ENCODE measurements around the gene BCKDK. TPM values are rescaled to one million over a fixed set of nuclear protein-coding genes. Genes with fewer than 3 reads are reported as not detected.

The BCKDK gene
- total RNA-seq, 1 donor from 2014 or later, result 85.8 TPM

GRCh38 chr16:31105677-31106213 lies 2.4 kb upstream of the BCKDK start:
- TF ChIP-seq CTCF (IDR thresholded peaks at IDR 0.05), result peak; percentile 77 to 91 (median 84)
- peak in 1 of 2 donors; percentile 93 for DNase-seq (ENCODE audit: low spot score in 2 of 2)
- H3K36me3 ChIP-seq, result peaks cover 12 to 13% of the 10 kb centered on the region in 2 donors
- H3K27me3 ChIP-seq, result no peaks in the 10 kb centered on the region
- peak overlapping the region; percentile 25 to 53 for H3K4me3 ChIP-seq
- peaks cover 9 to 17% of the 10 kb centered on the region in 2 donors for H3K4me1 ChIP-seq
- no peaks in the 10 kb centered on the region for H3K9me3 ChIP-seq
- peak overlapping the region; percentile 1 to 59 for H3K27ac ChIP-seq
- intact Hi-C loops (cut with DNase I), result loop anchor here (5.0 kb wide), 1 partner anchor 77 kb away; the partner anchor contains the start of gene FUS

- Histone ChIP-seq H3K27ac (no peak overlapping the region), H3K4me3 (no peak overlapping the region), H3K9me3 (no peaks in the 10 kb centered on the region), H3K36me3 (peaks cover 21 to 23% of the 10 kb centered on the region in 2 donors), H3K27me3 (no peaks in the 10 kb centered on the region), H3K4me1 (peaks cover 9 to 17% of the 10 kb centered on the region in 2 donors)
- intact Hi-C loops (cut with DNase I), result loop anchor here (5.0 kb wide), 1 partner anchor 76 kb away; the partner anchor contains the start of gene FUS
- no peak for TF ChIP-seq CTCF (IDR thresholded peaks at IDR 0.05)
- no peak for DNase-seq (ENCODE audit: low spot score in 2 of 2)
Measured at GRCh38 chr16:31106509-31107464, 1.4 kb upstream of the BCKDK start.

- H3K27me3 ChIP-seq, result no peaks in the 10 kb centered on the region
- no peaks in the 10 kb centered on the region for H3K9me3 ChIP-seq
- DNase-seq (ENCODE audit: low spot score in 2 of 2), result no peak
- peaks cover 27 to 30% of the 10 kb centered on the region in 2 donors for H3K36me3 ChIP-seq
- no peak for TF ChIP-seq CTCF (IDR thresholded peaks at IDR 0.05)
- intact Hi-C loops (cut with DNase I), result loop anchor here (5.0 kb wide), 1 partner anchor 75 kb away; the partner anchor contains the start of gene FUS
- peaks cover 9 to 17% of the 10 kb centered on the region in 2 donors for H3K4me1 ChIP-seq
- H3K27ac ChIP-seq, result no peak overlapping the region
- H3K4me3 ChIP-seq, result peak overlapping the region in 1 of 2 donors; percentile 99
Measured at GRCh38 chr16:31107465-31107867, 720 bp upstream of the BCKDK start.

GRCh38 chr16:31108794-31109558 lies 790 bp downstream of the BCKDK start:
- no peak for DNase-seq (ENCODE audit: low spot score in 2 of 2)
- Histone ChIP-seq H3K27ac (peak overlapping the region; percentile 92 to 97), H3K36me3 (peaks cover 27 to 36% of the 10 kb centered on the region in 2 donors), H3K9me3 (no peaks in the 10 kb centered on the region), H3K4me1 (peaks cover 9 to 17% of the 10 kb centered on the region in 2 donors), H3K27me3 (no peaks in the 10 kb centered on the region), H3K4me3 (peak overlapping the region; percentile 90 to 99)
- intact Hi-C loops (cut with DNase I), result loop anchor here (2.0 to 5.0 kb wide), 2 partner anchors 34 to 73 kb away; partner anchors contain the start of gene FUS
- TF ChIP-seq CTCF (IDR thresholded peaks at IDR 0.05), result no peak

GRCh38 chr16:31109622-31110021 lies 1.4 kb downstream of the BCKDK start:
- H3K4me1 ChIP-seq, result peaks cover 9 to 17% of the 10 kb centered on the region in 2 donors
- no peak for DNase-seq (ENCODE audit: low spot score in 2 of 2)
- peaks cover 27 to 36% of the 10 kb centered on the region in 2 donors for H3K36me3 ChIP-seq
- no peaks in the 10 kb centered on the region for H3K9me3 ChIP-seq
- H3K27me3 ChIP-seq, result no peaks in the 10 kb centered on the region
- peak overlapping the region in 1 of 2 donors; percentile 97 for H3K27ac ChIP-seq
- no peak for TF ChIP-seq CTCF (IDR thresholded peaks at IDR 0.05)
- H3K4me3 ChIP-seq, result no peak overlapping the region
- intact Hi-C loops (cut with DNase I), result loop anchor here (2.0 to 5.0 kb wide), 2 partner anchors 33 to 73 kb away; partner anchors contain the start of gene FUS
